HG02763 (cell line): ENCODE measurements around the gene MTHFD1L.

ENCODE experiments used
- ATAC-seq: cut with Tn5 transposase; IDR thresholded peaks from one replicate; pipeline ENCODE4 v1.9.1; 2021; ENCODE audit warnings: mild to moderate bottlenecking, moderate library complexity; ENCODE audit not compliant: unreplicated experiment

Gene MTHFD1L

DNA sequence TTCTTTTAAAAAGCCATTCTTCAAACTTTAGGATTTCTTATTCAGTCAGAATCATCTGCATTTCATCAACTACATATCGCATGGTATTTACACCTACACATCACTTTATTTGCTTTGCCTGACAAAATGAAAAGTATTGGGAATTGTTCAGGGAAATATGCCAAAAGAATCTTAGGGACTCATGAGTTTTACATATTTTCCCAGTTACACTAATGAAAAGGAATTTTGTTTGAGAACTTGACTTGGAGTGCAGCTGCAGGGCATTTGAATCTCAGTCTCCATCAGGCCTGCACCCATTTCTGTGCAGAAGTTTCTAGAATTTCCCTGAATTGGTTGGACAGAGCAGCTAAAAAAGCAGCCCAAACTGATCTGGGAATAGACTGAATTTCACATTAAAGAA, 65.3 kb downstream of the MTHFD1L start:
- no peak for ATAC-seq

DNA sequence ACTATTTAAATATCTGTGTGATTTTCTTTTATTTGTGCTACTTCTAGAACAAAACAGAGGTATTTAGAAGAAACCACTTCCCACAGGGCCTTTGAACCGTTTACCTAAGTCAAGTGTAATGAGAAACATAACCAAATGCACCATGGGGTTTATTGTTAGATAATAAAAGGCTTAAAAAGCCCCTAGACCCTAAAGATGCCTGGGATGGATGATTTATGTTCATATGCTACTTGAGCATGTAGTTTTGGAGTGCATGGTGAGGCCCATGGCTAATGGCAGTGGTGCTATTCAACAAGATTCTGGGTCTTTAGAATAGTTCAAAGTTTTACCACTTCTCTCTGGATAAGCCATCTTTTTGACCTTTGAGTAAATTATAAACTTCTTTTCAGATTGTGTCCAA, 65.9 kb downstream of the MTHFD1L start:
- no peak for ATAC-seq

DNA sequence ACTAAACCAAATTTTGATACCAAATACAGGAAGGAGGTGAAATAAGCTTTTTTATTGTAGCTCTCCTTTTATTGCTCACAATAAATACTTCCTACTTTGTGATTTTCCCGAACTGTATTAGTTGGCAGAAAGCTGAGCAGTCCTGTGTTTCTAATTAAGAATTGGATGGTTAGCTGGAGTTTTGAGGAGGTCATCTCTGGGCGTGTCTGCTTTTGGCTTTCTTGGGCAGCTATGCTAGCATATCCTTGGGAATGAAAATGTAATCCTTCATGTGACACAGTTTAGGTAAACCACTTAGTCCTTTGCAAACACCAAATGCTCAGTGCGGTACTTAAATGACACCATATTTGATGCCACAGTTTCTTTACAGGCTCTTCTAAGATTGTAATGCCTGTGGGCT, 67.5 kb downstream of the MTHFD1L start:
- no peak for ATAC-seq

DNA sequence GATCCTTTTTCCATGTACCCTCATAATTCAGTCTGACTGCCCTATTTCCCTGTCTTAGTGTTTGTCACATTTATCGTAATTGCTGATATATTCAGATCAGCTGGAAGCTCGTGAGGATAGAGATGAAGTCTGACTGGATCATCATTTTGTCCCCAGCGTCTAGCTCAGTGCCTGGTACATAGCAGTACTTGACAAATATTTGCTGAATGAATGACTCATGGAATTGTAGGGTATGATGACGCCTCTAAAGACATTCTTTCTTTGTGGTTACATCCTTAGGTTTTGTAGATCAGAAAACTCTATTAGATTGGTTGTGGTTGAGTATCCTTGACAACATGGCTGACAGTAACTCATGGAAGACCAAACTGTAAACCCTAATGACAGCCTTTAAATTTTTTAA, 68.9 kb downstream of the MTHFD1L start:
- ATAC-seq, result no peak

DNA sequence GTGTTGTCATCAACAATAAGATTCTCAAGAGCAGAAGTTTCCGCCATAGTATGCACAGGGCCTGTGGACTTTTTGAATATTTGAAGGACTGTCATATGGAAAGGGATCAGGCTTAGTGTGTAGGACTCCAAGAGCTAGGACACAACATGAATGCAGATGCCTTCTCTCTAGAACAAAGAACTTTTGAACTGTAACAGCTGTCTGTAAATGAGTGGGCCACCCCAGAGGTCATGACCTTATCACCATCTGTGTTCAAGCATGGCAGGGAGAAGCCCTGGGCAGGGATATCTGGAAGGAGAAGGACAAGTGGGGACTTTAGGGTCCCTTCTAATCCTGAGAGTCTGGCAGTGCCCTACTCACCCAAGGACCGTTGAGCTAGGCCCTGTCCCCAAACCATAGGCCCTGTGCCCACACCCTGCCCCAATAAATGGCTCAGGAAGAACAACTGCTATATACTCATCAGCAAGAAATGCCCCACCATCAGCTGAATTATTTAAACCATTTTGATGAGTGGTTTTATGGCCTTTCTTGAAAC, 70.6 kb downstream of the MTHFD1L start:
- ATAC-seq, result no peak

DNA sequence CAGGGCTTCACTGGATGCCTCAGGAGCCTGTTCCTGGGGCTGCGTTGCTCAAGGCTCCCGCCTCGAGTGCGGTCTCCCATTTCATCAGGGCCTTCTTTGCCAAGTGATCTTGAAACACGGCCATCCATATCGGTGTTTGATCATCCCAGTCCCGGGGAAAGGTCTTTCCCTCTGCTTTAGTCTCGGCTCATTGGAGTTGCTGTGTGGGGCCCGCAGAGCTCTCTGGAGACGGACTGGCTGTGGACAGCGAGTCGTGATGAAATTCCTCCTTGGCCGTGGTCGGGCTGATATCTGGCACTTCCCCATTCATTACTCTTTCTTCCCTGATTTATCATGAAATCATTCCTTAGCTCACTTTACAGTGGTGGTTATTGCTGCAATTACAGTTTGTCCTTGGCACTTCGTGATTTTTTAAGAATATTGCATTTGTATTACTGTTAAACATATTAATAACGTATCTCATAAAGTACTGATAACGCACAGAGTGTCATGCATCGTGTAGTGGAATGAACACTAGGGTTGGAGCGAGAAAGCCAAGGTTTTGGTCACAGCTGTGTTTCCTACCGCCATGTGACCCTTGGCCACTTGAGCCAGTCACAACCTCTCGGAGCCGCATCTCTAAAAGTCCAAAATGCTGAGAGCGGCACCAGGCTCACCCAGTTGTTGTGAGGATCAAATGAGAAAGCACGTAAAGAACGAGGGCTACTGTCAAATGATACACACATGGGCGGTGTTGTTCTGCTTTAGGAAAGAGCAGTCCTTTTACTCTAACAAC, 71.8 kb downstream of the MTHFD1L start:
- no peak for ATAC-seq

DNA sequence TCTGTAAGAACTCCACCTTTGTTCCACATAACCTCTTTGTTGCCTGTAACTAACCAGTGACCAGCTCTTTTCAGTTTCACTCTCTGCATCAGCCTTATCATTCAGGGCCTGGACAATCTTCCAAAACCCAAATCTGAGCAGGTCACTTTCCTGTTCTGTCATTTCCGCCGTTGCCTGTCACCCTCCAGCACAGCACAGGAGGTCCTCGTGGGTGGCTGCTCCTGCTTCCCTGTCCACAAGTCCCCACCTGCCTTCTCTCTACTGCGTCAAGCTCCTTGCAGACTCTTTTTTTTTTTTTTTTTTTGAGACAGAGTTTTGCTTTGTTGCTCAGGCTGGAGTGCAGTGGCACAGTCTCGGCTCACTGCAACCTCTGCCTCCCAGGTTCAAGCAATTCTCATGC, 73.9 kb downstream of the MTHFD1L start:
- no peak for ATAC-seq

DNA sequence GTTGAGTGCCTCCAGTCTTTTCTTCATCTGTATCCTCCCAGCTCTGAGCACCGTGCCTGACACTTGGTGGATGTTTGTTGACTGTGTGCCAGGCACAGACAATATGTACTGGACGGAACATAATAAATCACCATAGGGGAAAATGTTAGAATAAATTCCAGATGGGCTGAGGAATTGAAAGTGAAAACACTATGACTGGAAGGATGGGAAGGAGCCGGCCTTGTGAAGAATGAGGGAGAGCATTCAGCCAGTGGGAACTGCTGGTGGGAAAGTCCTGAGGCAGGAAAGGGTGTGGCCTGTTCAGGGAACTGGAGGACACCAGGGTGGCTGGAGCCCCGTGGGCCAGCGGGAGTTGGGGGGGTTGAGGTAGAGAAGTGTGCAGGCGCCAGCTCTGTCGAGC, 75.4 kb downstream of the MTHFD1L start:
- no peak for ATAC-seq

DNA sequence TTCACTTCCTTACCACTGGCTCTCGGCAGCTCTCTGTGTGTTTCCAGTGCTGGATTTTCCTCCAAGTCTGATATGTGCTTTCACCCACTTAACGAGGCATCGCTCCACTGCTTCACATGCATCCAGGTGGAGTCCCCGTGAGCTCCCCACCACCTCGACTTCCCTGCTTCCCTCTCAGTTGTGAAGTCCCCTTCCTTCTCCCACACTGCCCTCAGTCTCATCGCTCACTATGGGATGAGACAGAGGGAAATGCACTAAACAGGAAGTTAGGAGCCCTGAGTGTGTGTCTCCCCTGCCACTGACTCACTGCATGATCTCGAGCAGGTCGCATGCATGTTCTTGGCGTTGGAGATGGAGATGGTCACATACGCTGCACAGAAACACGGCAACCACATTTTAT, 84.0 kb downstream of the MTHFD1L start:
- ATAC-seq, result no peak

DNA sequence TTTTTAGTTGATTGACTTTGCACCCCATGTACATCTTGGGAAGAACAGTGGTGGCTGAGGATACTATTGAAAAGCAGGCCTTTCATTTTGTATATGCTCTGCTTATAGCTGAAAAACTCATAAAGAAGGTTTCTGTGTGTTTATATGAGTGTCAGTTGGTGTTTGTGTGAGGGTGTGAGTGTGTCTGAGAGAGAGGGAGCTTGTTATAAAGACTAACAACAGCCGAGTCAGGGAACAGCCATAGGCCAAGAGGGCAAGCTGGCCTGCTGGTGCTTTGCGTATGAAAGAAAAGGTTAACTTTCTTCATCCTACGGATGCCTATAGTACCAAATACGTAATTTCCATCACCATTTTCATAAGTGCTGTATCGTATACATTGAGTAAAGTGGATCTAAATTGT, 88.3 kb downstream of the MTHFD1L start:
- ATAC-seq, result no peak

DNA sequence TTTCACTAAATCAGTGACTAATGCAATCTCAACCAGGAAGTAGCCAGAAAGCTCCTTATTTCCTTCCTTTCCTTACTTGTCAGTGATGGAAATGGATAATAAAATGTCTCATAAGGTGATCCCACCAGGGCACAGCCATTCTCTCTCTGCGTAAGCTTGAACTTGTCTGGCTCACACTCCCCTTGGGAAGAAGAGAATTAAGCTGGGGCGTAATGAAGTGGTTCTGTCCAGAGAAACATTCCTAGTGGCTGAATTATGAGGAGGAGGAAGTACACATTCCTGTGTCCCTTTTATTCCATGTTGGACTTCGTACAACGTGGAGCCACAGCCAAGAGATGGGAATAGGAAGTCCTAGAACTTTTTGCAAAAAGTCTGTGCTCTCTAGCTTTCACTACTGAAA, 93.7 kb downstream of the MTHFD1L start:
- ATAC-seq, result no peak

DNA sequence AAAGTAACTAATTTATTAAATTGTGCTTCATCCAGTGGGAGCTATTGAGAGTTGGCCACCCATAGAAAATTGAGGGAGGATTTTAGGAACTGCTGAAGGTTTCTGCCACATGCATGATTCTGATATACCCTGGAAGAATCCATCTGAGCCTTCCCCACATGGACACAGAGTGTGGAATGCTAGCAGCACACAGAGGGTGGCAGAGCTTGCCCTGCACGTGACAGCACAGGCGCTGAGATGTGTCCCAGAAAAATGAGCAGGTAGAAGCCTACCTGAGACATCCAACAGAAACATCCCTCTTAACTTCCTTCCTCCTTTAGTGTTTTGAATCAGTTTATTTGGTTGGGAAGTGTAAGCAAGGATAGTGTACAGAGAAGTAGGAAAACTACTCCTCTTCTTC, 96.9 kb downstream of the MTHFD1L start:
- no peak for ATAC-seq

DNA sequence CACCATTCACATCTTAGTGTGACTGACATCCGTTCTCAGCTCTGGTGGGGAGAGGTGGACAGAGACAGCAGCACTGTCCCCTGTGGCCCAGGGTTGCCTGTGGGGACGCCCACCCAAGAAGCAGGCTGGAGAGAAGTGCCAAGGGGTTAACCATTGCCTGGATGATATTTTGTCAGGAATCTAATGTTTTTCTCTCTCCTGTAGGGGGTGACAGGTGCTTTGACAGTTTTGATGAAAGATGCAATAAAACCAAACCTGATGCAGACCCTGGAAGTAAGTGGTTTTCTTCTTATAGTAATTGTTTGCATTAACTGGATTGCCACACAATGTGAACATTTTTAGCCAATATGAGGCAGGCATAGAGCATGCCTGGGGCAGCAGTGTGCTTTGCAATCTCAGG, 99.3 kb downstream of the MTHFD1L start:
- ATAC-seq, result no peak

DNA sequence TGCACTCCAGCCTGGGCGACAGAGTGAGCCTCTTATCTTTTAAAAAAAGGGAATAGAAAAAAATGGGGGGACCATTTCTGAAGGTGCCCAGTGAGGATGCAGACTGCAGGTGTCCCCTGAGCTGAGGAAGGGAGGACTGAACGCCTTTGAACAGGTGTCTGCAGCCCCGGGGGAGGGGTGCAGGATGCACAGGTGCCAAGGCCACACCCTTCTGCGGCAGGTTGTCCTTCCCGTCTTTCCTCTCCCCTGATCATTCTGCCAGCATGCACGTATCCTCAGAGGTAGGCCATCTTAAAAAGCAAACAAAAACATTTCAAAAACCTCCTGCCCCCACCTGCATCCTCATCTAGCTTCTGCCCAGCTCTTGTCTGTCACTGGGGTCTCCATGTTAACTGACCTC, 101.3 kb downstream of the MTHFD1L start:
- ATAC-seq, result no peak

DNA sequence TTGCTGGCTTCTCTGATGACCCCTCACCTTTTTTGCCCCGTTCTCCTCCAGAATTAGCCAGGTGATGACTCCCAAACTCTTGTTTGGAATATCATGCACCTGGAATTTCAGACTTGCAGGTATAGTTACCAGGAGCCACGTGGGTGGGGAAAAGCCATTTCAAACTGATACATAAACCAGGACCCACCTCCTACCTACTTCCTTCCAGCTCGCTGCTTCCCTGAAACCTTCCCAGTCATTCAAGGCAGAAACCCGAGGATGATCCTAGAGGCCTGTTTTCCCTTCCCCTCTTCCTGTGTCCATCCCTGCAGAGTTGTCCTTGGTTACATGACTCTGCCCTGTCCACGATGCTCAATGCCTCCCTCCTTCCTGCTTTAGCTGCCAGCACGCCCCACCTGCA, 101.9 kb downstream of the MTHFD1L start:
- ATAC-seq, result no peak

DNA sequence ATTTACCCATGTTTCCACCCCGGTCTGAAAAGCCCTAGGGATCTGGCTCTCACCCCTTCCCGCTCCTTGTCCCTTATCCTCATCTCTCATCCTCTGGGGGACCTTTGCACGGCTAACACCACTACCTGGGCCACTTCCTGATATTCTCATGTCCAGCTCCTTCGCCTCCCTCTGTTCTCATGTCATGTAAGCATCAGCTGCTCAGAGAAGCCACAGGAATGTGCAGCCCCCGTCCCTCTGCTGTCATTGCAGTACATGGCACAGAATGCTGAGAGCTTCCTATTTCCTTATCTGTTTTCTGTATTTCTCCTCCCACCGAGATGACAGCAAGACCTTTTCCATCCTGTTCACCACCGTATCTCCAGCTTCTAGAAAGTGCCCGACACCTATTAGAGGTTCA, 102.4 kb downstream of the MTHFD1L start:
- no peak for ATAC-seq

DNA sequence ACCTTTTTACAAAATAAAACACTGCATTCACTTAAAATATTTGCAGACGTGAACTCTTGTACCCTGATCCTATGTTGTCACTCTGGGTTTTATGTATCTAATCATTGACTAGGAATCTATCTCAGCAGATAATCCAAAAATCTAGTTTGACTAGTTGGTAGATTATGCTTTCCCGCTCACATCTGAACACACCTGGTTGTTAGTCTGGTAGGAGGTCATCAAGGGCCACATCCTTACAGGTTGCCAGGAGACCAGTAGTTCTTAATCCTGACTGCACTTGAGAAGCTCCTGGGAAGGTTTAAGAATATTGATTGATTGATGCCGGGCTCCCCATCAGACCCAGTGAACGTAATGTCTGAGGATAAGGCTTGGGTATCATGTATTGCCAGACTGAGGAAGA, 104.4 kb downstream of the MTHFD1L start:
- ATAC-seq, result no peak

DNA sequence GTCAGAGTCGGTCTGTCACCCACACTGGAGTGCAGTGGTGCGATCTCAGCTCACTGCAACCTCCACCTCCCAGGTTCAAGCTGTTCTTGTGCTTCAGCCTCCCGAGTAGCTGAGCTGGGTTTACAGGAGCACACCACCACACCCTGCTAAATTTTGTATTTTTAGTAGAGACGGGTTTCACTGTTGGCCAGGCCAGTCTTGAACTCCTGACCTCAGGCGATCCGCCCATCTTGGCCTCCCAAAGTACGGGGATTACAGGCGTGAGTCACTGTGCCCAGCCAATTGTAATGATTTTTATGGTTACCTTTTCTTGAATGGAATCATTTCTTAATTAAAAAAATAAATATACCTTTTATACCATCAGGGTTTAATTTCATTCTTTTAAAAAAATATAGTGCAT, 105.7 kb downstream of the MTHFD1L start:
- no peak for ATAC-seq

DNA sequence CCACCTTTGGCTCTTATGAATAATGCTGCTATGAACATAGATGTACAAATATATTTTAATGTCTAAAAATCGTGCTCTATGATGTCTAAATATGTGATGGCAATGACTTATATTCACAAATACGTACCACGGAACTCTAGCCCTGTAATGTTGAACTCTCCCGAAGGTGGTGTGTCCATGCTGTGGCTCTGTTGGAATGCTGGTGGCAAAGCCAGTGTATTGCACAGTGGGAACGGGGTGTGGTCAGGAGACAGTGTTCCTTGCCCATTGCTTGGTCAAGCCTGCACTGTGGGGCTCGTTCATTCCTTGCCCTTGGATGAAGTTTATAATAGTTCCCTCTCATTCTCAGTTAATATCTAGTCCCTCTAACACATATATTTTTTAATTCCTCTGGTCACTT, 109.6 kb downstream of the MTHFD1L start:
- no peak for ATAC-seq

DNA sequence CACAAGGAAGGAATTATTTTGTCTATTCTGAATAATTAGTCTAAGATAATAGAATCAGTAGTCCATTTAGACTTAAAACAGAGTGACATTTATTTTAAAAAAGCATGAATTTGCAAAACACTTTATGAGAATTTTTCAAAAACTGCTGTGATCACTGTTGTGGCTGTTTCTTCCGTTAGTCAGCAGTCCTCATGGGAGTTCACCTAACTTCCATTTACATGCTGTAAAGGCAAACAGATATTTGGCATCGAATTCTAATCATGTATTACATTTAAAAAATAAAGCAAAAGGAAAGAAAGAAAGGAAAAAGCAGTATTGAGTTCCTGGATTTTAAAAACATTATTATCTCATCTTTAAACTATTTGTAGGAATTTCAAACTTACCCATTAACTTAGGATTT, 111.8 kb downstream of the MTHFD1L start:
- ATAC-seq, result no peak

DNA sequence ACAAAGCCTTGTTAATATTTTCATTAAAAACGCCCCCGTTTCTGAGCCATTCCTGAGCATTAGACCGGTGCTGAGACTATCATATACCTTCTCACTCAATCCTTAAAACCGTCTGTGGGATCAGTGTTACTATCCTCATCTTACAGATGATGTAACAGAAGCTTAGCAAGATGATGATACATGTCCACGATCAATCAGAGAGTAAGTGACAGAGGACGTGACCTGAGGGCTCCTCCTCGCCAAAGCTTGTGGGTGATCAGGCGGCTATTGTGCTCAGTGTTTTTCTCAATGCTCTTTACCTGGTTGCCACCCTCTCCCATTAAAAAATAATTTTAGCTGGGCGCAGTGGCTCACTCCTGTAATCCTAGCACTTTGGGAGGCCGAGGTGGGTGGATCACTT, 113.1 kb downstream of the MTHFD1L start:
- ATAC-seq, result no peak

DNA sequence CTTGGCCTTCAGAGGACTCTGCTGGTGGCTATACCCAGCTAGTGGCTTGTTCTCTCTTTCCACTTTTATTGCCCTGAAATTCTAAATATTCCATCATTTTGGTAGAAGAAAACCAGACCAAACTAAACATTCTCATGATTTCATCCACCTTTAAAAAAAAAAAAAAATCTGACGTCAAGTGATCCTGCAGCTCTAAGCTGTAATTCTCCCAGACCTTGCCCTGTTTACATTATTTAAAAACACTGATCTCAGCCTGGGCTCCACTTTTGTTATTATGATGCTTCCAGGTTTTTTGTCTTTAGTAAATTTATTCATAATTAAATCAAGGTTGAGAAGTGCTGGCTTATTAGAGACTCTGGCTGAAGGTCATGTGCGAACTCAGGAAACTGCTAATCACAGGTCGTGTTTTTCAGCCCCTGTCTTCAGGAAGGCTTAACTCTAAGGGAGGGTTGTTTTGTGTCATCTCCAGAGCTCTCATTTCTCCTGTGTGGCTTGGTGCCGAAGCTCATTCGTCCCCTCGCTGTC, 114.4 kb downstream of the MTHFD1L start:
- ATAC-seq, result no peak

DNA sequence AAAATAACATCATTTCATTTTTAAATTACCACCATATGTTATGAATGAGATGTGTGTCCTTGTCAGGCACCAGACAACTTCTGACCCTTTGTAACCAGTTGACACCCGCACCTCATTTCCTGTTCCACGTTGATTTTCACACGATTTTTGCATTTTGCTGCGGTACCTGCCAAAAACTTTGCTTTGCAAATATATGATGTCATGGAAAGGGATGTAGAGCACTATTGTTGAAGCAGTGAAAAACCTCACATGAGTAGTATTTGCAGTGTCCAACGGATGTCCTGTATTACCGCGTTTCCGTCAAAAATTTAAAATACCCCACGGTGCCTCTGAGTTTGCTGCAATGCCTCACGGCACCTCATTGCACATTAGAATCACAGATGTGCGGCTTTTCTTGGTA, 115.6 kb downstream of the MTHFD1L start:
- ATAC-seq, result peak; percentile 83
